PC-3 (cell line): ENCODE results near the gene IGFBP4.

ENCODE experiments used
- EZH2 ChIP-seq: fragments of 300-600 bp; sonication (generic); IDR thresholded peaks from one replicate; pipeline ENCODE4 v1.6.1; 2017; ENCODE audit warnings: antibody characterized with exemption, mild to moderate bottlenecking, low read length; ENCODE audit not compliant: unreplicated experiment
- EZH2phosphoT487 ChIP-seq: fragments of 300-600 bp; sonication (generic); IDR thresholded peaks from 2 replicates; pipeline ENCODE4 v1.6.1; 2018; ENCODE audit warnings: mild to moderate bottlenecking, antibody characterized with exemption, low read length, borderline replicate concordance
- TF ChIP-seq, protein P1 (sequence below): fragments of 300-600 bp; sonication (generic); conservative IDR thresholded peaks from 2 replicates; pipeline ENCODE4 v1.5.1; 2017; ENCODE audit warnings: antibody characterized with exemption, low read depth, mild to moderate bottlenecking, low read length

DNA sequence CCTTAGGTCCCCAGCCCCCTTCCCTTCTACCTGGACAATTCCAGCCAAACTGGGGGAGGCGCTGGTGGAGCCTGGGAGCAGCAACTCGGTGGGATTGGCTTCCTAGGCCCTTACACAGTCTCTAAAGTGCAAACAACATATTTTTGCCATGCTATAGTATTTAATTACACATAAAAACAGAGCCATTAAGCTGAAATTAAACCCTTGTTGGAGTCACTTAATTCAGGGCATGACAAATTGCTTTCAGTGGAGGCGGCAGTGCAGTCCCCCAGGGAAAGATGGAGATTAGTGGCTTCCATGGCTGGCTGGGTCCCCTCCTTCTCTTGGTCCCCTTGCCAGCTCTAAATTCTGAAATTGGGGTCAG lies 17.3 kb downstream of the IGFBP4 start:
- TF ChIP-seq, protein P1, sequence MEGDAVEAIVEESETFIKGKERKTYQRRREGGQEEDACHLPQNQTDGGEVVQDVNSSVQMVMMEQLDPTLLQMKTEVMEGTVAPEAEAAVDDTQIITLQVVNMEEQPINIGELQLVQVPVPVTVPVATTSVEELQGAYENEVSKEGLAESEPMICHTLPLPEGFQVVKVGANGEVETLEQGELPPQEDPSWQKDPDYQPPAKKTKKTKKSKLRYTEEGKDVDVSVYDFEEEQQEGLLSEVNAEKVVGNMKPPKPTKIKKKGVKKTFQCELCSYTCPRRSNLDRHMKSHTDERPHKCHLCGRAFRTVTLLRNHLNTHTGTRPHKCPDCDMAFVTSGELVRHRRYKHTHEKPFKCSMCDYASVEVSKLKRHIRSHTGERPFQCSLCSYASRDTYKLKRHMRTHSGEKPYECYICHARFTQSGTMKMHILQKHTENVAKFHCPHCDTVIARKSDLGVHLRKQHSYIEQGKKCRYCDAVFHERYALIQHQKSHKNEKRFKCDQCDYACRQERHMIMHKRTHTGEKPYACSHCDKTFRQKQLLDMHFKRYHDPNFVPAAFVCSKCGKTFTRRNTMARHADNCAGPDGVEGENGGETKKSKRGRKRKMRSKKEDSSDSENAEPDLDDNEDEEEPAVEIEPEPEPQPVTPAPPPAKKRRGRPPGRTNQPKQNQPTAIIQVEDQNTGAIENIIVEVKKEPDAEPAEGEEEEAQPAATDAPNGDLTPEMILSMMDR = no peak
- no peak for TF ChIP-seq EZH2phosphoT487
- TF ChIP-seq EZH2 = no peak
